PFSK-1 (cell line): ENCODE measurements around the gene PSD.

Experiments used
- FOXP2 ChIP-seq: optimal IDR thresholded peaks from 2 replicates; pipeline ENCODE3; 2011; ENCODE audit warnings: borderline replicate concordance, control low read depth, inconsistent platforms; ENCODE audit not compliant: insufficient read depth; ENCODE audit errors: extremely low read length, extremely low read depth
- POLR2AphosphoS5 ChIP-seq: IDR thresholded peaks from 2 replicates; pipeline ENCODE4 v1.6.1; 2012; ENCODE audit warnings: low read depth, mild to moderate bottlenecking, control low read depth, low read length, moderate library complexity
- REST ChIP-seq, 2 experiments: IDR thresholded peaks; 2 replicates each; pipeline versions ENCODE4 v1.6.1 to v1.8.0; 2011 to 2012; ENCODE audit warnings: low read depth in 2 of 2, low read length in 2 of 2, control low read depth in 1 of 2, inconsistent platforms in 1 of 2, mild to moderate bottlenecking in 1 of 2, moderate library complexity in 1 of 2; ENCODE audit not compliant: insufficient read depth in 1 of 2
- SIN3A ChIP-seq: IDR thresholded peaks from 2 replicates; pipeline ENCODE4 v1.6.1; 2012; ENCODE audit warnings: mild to moderate bottlenecking, low read length, moderate library complexity, borderline replicate concordance; ENCODE audit not compliant: insufficient read depth
- TAF1 ChIP-seq: IDR thresholded peaks from 2 replicates; pipeline ENCODE4 v1.6.1; 2012; ENCODE audit warnings: low read length, control low read depth, borderline replicate concordance; ENCODE audit not compliant: insufficient read depth

The PSD gene

GRCh38 chr10:102412293-102412692 lies 6.3 kb downstream of the PSD start:
- TF ChIP-seq REST (IDR thresholded peaks at IDR 0.05; ENCODE audit: insufficient read depth in 1 of 2, low read depth in 2 of 2, low read length in 2 of 2) (no peak), FOXP2 (no peak), SIN3A (no peak), POLR2AphosphoS5 (no peak), TAF1 (no peak)

- TF ChIP-seq REST (IDR thresholded peaks at IDR 0.05; ENCODE audit: insufficient read depth in 1 of 2, low read depth in 2 of 2, low read length in 2 of 2) (no peak), FOXP2 (no peak)
These were observed 7.0 kb downstream of the PSD start for GRCh38 chr10:102411341-102412255.

GRCh38 chr10:102410429-102411073 lies 8.0 kb downstream of the PSD start:
- TF ChIP-seq SIN3A (no peak), POLR2AphosphoS5 (no peak), FOXP2 (no peak), REST (IDR thresholded peaks at IDR 0.05; ENCODE audit: insufficient read depth in 1 of 2, low read depth in 2 of 2, low read length in 2 of 2) (no peak), TAF1 (no peak)

- TF ChIP-seq POLR2AphosphoS5 (no peak), REST (IDR thresholded peaks at IDR 0.05; ENCODE audit: insufficient read depth in 1 of 2, low read depth in 2 of 2, low read length in 2 of 2) (no peak)
These were observed 8.8 kb downstream of the PSD start for GRCh38 chr10:102409604-102410428.
